SK-N-SH treated with all-trans-retinoic acid at 6 μM for 48 hours (cell line): Measurements from ENCODE around the gene SELPLG.

Experiments
- ATAC-seq: fragments of 200-7000 bp; cut with Tn5 transposase; 3 replicates; pipeline ENCODE4 v1.9.1; 2020; ENCODE audit warnings: mild to moderate bottlenecking, moderate library complexity
- ARNTL ChIP-seq: fragments of 450-650 bp; formaldehyde crosslinking; IDR thresholded peaks from 2 replicates; pipeline ENCODE4 v1.5.0; 2020; ENCODE audit warnings: low read depth, mild to moderate bottlenecking, moderate library complexity, borderline replicate concordance
- BACH2 ChIP-seq: fragments of 250-450 bp; sonication (Bioruptor Pico); IDR thresholded peaks from 2 replicates; pipeline ENCODE4 v1.9.0; 2021; ENCODE audit warnings: mild to moderate bottlenecking, borderline replicate concordance
- CSDC2 ChIP-seq: fragments of 250-450 bp; sonication (Bioruptor Pico); IDR thresholded peaks from 2 replicates; pipeline ENCODE4 v1.5.0; 2020; ENCODE audit warnings: mild to moderate bottlenecking, moderate library complexity
- ESRRG ChIP-seq: fragments of 250-450 bp; sonication (Bioruptor Pico); IDR thresholded peaks from 2 replicates; pipeline ENCODE4 v1.6.1; 2021; ENCODE audit warnings: mild to moderate bottlenecking
- GLIS3 ChIP-seq: fragments of 250-450 bp; sonication (Bioruptor Pico); IDR thresholded peaks from 2 replicates; pipeline ENCODE4 v1.5.0; 2020; ENCODE audit warnings: mild to moderate bottlenecking, moderate library complexity
- ISL1 ChIP-seq: fragments of 250-450 bp; sonication (Bioruptor Pico); IDR thresholded peaks from 2 replicates; pipeline ENCODE4 v2.1.2; 2022; ENCODE audit warnings: mild to moderate bottlenecking, moderate library complexity
- OSR1 ChIP-seq: fragments of 250-450 bp; sonication (Bioruptor Pico); IDR thresholded peaks from 2 replicates; pipeline ENCODE4 v1.8.0; 2022; ENCODE audit warnings: moderate library complexity, mild to moderate bottlenecking, inconsistent platforms
- PPARA ChIP-seq: fragments of 250-450 bp; sonication (Bioruptor Pico); IDR thresholded peaks from 2 replicates; pipeline ENCODE4 v1.5.0; 2020; ENCODE audit warnings: mild to moderate bottlenecking, borderline replicate concordance
- RARB ChIP-seq: fragments of 250-450 bp; sonication (Bioruptor Pico); IDR thresholded peaks from 2 replicates; pipeline ENCODE4 v1.8.0; 2021; ENCODE audit warnings: mild to moderate bottlenecking, moderate library complexity
- SNAI2 ChIP-seq: fragments of 250-450 bp; sonication (Bioruptor Pico); IDR thresholded peaks from 2 replicates; pipeline ENCODE4 v1.5.0; 2020; ENCODE audit warnings: mild to moderate bottlenecking, moderate library complexity
- TCF4 ChIP-seq: fragments of 250-450 bp; sonication (Bioruptor Pico); IDR thresholded peaks from 2 replicates; pipeline ENCODE4 v1.8.0; 2021; ENCODE audit warnings: mild to moderate bottlenecking, moderate library complexity, borderline replicate concordance
- TOX ChIP-seq: fragments of 250-450 bp; sonication (Bioruptor Pico); IDR thresholded peaks from 2 replicates; pipeline ENCODE4 v1.8.0; 2021; ENCODE audit warnings: mild to moderate bottlenecking, moderate library complexity, borderline replicate concordance
- ZC3H10 ChIP-seq: fragments of 250-450 bp; sonication (Bioruptor Pico); IDR thresholded peaks from 2 replicates; pipeline ENCODE4 v1.5.1; 2021; ENCODE audit warnings: mild to moderate bottlenecking, moderate library complexity
- ZFP3 ChIP-seq: fragments of 250-450 bp; sonication (Bioruptor Pico); IDR thresholded peaks from 2 replicates; pipeline ENCODE4 v1.5.0; 2020; ENCODE audit warnings: mild to moderate bottlenecking, moderate library complexity
- ZFP30 ChIP-seq: fragments of 450-650 bp; formaldehyde crosslinking; IDR thresholded peaks from 2 replicates; pipeline ENCODE4 v1.5.0; 2022; ENCODE audit warnings: mild to moderate bottlenecking, moderate library complexity
- ZNF565 ChIP-seq: fragments of 450-650 bp; formaldehyde crosslinking; conservative IDR thresholded peaks from 2 replicates; pipeline ENCODE4 v1.5.0; 2020; ENCODE audit warnings: low read depth, mild to moderate bottlenecking, moderate library complexity
- ZNF8 ChIP-seq: fragments of 450-650 bp; formaldehyde crosslinking; IDR thresholded peaks from 2 replicates; pipeline ENCODE4 v1.5.0; 2020; ENCODE audit warnings: mild to moderate bottlenecking, moderate library complexity
- TF ChIP-seq, protein P1 (sequence below): fragments of 250-450 bp; sonication (Bioruptor Pico); IDR thresholded peaks from 2 replicates; pipeline ENCODE4 v1.8.0; 2021; ENCODE audit warnings: low read depth, mild to moderate bottlenecking, moderate library complexity, borderline replicate concordance
- TF ChIP-seq, protein P2 (sequence below): fragments of 250-450 bp; sonication (Bioruptor Pico); IDR thresholded peaks from 2 replicates; pipeline ENCODE4 v1.5.0; 2020; ENCODE audit warnings: mild to moderate bottlenecking, moderate library complexity
- TF ChIP-seq, protein P3 (sequence below): fragments of 250-450 bp; sonication (Bioruptor Pico); IDR thresholded peaks from 2 replicates; pipeline ENCODE4 v1.8.0; 2020; ENCODE audit warnings: mild to moderate bottlenecking, moderate library complexity, borderline replicate concordance
- TF ChIP-seq, protein P4 (sequence below): fragments of 250-450 bp; sonication (Bioruptor Pico); IDR thresholded peaks from 2 replicates; pipeline ENCODE4 v1.5.1; 2021; ENCODE audit warnings: mild to moderate bottlenecking, moderate library complexity
- TF ChIP-seq, protein P5 (sequence below): fragments of 250-450 bp; sonication (Bioruptor Pico); IDR thresholded peaks from 2 replicates; pipeline ENCODE4 v1.5.1; 2020; ENCODE audit warnings: low read depth, mild to moderate bottlenecking, moderate library complexity

Gene SELPLG

DNA sequence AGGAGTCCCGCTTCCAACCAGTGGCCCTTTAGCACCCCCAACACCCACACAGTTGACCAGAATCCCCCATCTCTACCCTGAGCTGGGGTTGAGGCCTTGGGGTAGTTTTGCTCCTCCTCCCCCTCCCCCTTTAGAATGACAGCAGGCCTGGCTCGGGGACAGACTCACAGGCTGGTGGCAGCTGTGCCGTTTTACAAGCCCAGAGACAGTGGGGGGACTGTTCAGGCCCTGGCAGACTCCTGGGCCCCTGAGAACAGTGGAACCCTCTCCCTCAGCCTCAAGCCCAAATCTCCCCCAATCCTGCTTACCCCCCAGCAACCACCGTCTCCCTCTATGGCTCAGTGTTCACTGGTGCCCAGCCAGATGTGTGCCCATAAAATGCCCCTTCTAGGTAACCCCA lies 45.9 kb downstream of the SELPLG start:
- no peak for TF ChIP-seq OSR1 (CRISPR knock-in tag)
- TF ChIP-seq, protein P1, sequence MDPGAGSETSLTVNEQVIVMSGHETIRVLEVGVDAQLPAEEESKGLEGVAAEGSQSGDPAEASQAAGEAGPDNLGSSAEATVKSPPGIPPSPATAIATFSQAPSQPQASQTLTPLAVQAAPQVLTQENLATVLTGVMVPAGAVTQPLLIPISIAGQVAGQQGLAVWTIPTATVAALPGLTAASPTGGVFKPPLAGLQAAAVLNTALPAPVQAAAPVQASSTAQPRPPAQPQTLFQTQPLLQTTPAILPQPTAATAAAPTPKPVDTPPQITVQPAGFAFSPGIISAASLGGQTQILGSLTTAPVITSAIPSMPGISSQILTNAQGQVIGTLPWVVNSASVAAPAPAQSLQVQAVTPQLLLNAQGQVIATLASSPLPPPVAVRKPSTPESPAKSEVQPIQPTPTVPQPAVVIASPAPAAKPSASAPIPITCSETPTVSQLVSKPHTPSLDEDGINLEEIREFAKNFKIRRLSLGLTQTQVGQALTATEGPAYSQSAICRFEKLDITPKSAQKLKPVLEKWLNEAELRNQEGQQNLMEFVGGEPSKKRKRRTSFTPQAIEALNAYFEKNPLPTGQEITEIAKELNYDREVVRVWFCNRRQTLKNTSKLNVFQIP: no peak
- TF ChIP-seq, protein P2, sequence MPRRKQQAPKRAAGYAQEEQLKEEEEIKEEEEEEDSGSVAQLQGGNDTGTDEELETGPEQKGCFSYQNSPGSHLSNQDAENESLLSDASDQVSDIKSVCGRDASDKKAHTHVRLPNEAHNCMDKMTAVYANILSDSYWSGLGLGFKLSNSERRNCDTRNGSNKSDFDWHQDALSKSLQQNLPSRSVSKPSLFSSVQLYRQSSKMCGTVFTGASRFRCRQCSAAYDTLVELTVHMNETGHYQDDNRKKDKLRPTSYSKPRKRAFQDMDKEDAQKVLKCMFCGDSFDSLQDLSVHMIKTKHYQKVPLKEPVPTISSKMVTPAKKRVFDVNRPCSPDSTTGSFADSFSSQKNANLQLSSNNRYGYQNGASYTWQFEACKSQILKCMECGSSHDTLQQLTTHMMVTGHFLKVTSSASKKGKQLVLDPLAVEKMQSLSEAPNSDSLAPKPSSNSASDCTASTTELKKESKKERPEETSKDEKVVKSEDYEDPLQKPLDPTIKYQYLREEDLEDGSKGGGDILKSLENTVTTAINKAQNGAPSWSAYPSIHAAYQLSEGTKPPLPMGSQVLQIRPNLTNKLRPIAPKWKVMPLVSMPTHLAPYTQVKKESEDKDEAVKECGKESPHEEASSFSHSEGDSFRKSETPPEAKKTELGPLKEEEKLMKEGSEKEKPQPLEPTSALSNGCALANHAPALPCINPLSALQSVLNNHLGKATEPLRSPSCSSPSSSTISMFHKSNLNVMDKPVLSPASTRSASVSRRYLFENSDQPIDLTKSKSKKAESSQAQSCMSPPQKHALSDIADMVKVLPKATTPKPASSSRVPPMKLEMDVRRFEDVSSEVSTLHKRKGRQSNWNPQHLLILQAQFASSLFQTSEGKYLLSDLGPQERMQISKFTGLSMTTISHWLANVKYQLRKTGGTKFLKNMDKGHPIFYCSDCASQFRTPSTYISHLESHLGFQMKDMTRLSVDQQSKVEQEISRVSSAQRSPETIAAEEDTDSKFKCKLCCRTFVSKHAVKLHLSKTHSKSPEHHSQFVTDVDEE (CRISPR knock-in tag): no peak
- no peak for TF ChIP-seq TCF4 (CRISPR knock-in tag)
- ATAC-seq: no peak

DNA sequence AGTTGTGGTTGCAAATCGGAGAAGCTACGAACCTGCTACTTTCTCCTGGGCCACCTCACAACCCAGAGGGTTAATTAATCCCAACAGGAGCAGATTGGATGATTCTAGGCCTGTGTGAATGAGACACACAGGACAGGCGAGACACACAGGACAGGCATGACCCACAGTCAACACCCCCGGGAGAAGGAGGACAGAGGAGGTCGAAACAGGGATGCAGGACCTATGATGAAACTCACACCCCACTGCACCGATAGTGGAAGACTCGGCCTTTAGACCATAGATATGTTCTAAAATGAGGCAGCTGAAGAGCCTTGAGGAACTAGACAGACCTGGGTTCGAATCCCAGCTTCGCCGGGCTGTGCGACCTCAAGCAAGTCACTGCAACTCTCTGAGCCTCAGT lies 47.4 kb downstream of the SELPLG start:
- ATAC-seq: no peak
- TF ChIP-seq OSR1 (CRISPR knock-in tag) (no peak), GLIS3 (CRISPR knock-in tag) (no peak), ISL1 (CRISPR knock-in tag) (no peak), ZC3H10 (no peak), RARB (CRISPR knock-in tag) (no peak), BACH2 (CRISPR knock-in tag) (no peak), TCF4 (CRISPR knock-in tag) (no peak), ZFP30 (CRISPR knock-in tag) (no peak)
- TF ChIP-seq, protein P1: no peak

DNA sequence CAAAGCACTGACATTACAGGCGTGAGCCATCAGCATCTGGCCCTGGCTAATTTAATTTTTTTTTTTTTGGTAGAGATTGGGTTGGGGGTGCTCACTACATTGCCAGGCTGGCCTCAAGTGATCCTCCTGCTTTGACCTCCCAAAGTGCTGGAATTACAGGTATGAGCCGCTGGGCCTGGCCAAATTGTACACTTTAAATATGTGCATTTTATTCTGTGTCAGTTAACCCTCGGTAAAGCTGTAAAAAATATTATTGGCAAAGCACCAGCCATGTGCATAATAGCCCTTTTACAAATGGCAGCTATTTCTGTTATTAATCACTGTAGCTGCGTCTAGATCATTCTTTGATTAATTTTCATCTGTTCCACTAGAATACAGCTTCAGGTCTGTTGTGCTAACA lies 47.8 kb downstream of the SELPLG start:
- TF ChIP-seq RARB (CRISPR knock-in tag) (no peak), TCF4 (CRISPR knock-in tag) (no peak), PPARA (CRISPR knock-in tag) (no peak), ZNF565 (CRISPR knock-in tag) (no peak), ZFP30 (CRISPR knock-in tag) (no peak), ZFP3 (CRISPR knock-in tag) (no peak), ZNF8 (CRISPR knock-in tag) (no peak), TOX (CRISPR knock-in tag) (no peak), ESRRG (CRISPR knock-in tag) (no peak), ARNTL (CRISPR knock-in tag) (no peak), CSDC2 (CRISPR knock-in tag) (no peak), SNAI2 (CRISPR knock-in tag) (no peak)
- TF ChIP-seq, protein P1: no peak
- TF ChIP-seq, protein P3, sequence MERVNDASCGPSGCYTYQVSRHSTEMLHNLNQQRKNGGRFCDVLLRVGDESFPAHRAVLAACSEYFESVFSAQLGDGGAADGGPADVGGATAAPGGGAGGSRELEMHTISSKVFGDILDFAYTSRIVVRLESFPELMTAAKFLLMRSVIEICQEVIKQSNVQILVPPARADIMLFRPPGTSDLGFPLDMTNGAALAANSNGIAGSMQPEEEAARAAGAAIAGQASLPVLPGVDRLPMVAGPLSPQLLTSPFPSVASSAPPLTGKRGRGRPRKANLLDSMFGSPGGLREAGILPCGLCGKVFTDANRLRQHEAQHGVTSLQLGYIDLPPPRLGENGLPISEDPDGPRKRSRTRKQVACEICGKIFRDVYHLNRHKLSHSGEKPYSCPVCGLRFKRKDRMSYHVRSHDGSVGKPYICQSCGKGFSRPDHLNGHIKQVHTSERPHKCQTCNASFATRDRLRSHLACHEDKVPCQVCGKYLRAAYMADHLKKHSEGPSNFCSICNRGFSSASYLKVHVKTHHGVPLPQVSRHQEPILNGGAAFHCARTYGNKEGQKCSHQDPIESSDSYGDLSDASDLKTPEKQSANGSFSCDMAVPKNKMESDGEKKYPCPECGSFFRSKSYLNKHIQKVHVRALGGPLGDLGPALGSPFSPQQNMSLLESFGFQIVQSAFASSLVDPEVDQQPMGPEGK: no peak
- TF ChIP-seq, protein P2 (CRISPR knock-in tag): no peak
- TF ChIP-seq, protein P4, sequence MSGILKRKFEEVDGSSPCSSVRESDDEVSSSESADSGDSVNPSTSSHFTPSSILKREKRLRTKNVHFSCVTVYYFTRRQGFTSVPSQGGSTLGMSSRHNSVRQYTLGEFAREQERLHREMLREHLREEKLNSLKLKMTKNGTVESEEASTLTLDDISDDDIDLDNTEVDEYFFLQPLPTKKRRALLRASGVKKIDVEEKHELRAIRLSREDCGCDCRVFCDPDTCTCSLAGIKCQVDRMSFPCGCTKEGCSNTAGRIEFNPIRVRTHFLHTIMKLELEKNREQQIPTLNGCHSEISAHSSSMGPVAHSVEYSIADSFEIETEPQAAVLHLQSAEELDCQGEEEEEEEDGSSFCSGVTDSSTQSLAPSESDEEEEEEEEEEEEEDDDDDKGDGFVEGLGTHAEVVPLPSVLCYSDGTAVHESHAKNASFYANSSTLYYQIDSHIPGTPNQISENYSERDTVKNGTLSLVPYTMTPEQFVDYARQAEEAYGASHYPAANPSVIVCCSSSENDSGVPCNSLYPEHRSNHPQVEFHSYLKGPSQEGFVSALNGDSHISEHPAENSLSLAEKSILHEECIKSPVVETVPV (CRISPR knock-in tag): no peak
- TF ChIP-seq, protein P5, sequence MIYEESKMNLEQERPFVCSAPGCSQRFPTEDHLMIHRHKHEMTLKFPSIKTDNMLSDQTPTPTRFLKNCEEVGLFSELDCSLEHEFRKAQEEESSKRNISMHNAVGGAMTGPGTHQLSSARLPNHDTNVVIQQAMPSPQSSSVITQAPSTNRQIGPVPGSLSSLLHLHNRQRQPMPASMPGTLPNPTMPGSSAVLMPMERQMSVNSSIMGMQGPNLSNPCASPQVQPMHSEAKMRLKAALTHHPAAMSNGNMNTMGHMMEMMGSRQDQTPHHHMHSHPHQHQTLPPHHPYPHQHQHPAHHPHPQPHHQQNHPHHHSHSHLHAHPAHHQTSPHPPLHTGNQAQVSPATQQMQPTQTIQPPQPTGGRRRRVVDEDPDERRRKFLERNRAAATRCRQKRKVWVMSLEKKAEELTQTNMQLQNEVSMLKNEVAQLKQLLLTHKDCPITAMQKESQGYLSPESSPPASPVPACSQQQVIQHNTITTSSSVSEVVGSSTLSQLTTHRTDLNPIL (CRISPR knock-in tag): no peak
- ATAC-seq: no peak
